ENCODE results near the gene ZNF462.

Gene ZNF462

GRCh38 chr9:107054146-107054545 lies 191.2 kb downstream of the ZNF462 start:
- DNase-seq (ENCODE audit: low read depth, low spot score), result no peak

DNA sequence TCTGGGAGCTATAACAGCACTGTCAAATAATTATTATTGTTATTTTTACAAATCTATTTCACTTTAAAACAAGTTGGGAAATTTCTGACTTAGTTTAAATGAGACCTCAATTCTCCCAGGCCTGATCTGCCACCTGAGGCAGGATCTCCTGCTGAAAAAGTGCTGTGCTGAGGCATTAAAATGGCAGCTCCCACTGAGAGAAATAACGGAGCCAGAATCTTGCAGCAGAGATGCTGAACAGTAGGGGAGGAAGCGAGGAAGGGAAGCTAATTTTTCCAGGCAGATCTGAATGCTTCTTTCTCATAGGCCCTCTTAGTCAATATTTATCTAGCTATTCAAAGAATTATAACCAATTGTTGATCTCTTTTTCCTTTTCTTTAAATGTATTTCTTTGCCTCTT lies 196.3 kb downstream of the ZNF462 start:
- DNase-seq (ENCODE audit: low read depth, low spot score), result no peak

- DNase-seq (ENCODE audit: low read depth, low spot score), result no peak
Observed at GRCh38 chr9:107060062-107060461, 197.1 kb downstream of the ZNF462 start.
